ENCODE measurements around the gene GTF3A. TPM values are rescaled to one million over a fixed set of nuclear protein-coding genes. Genes with fewer than 3 reads are reported as not detected.

The GTF3A gene
- total and polyA plus RNA-seq, 9 of the 15 experiments (the other 6 are each of a cell fraction or from before 2014, with no cell fraction given) = 47.5 to 303 (median 174) TPM

- DNase-seq (ENCODE audit: extremely low read depth in 1 of 4, low spot score in 3 of 4) (peak in 1 of 4 experiments; percentile 17), ATAC-seq (peak; percentile 37; the same call in 2 of the 3 replicates), FAIRE-seq (no peak)
- no peak for TF ChIP-seq GTF2A2 (tag; IDR thresholded peaks at IDR 0.05)
- TF ChIP-seq ERF (CRISPR knock-in tag; IDR thresholded peaks at IDR 0.05) = no peak
- no peak for TF ChIP-seq RAD51 (IDR thresholded peaks at IDR 0.05; ENCODE audit: borderline replicate concordance, low read depth)
- TF ChIP-seq ZNF134 (CRISPR knock-in tag; conservative IDR thresholded peaks at IDR 0.05) = no peak
- no peak for TF ChIP-seq KLF13 (tag; IDR thresholded peaks at IDR 0.05; ENCODE audit: borderline replicate concordance, low read depth)
- TF ChIP-seq PREB (CRISPR knock-in tag; IDR thresholded peaks at IDR 0.05) = no peak
- no peak for TF ChIP-seq MAFF (IDR thresholded peaks at IDR 0.05; ENCODE audit: low read length)
- TF ChIP-seq, protein P1, sequence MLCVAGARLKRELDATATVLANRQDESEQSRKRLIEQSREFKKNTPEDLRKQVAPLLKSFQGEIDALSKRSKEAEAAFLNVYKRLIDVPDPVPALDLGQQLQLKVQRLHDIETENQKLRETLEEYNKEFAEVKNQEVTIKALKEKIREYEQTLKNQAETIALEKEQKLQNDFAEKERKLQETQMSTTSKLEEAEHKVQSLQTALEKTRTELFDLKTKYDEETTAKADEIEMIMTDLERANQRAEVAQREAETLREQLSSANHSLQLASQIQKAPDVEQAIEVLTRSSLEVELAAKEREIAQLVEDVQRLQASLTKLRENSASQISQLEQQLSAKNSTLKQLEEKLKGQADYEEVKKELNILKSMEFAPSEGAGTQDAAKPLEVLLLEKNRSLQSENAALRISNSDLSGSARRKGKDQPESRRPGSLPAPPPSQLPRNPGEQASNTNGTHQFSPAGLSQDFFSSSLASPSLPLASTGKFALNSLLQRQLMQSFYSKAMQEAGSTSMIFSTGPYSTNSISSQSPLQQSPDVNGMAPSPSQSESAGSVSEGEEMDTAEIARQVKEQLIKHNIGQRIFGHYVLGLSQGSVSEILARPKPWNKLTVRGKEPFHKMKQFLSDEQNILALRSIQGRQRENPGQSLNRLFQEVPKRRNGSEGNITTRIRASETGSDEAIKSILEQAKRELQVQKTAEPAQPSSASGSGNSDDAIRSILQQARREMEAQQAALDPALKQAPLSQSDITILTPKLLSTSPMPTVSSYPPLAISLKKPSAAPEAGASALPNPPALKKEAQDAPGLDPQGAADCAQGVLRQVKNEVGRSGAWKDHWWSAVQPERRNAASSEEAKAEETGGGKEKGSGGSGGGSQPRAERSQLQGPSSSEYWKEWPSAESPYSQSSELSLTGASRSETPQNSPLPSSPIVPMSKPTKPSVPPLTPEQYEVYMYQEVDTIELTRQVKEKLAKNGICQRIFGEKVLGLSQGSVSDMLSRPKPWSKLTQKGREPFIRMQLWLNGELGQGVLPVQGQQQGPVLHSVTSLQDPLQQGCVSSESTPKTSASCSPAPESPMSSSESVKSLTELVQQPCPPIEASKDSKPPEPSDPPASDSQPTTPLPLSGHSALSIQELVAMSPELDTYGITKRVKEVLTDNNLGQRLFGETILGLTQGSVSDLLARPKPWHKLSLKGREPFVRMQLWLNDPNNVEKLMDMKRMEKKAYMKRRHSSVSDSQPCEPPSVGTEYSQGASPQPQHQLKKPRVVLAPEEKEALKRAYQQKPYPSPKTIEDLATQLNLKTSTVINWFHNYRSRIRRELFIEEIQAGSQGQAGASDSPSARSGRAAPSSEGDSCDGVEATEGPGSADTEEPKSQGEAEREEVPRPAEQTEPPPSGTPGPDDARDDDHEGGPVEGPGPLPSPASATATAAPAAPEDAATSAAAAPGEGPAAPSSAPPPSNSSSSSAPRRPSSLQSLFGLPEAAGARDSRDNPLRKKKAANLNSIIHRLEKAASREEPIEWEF (CRISPR knock-in tag; IDR thresholded peaks at IDR 0.05) = no peak
- ChIA-PET POLR2A (interaction anchor here (1.0 to 1.2 kb wide), 2 partner anchors 11 to 23 kb away, joined by 3 read pairs; no protein-coding TSS in a partner anchor), CTCF (ENCODE audit: low intra/inter-chr PET ratio) (interaction anchor here (1.4 kb wide), 1 partner anchor 421 kb away, joined by 7 read pairs; no protein-coding TSS in a partner anchor)
- 4% methylated on average over 5 of the region's 5 CpGs for WGBS (ENCODE audit: insufficient coverage, low coverage, missing lambda C conversion rate)
- intact Hi-C loops (cut with micrococcal nuclease) (no loop called here), in situ Hi-C loops (cut with MboI) (no loop called here)
- Histone ChIP-seq H3K4me2 (ENCODE audit: insufficient read depth, low read length) (no peak overlapping the region), H3K79me2 (ENCODE audit: control insufficient read depth, insufficient read depth, low read length) (no peaks in the 10 kb centered on the region), H3K4me3 (no peak overlapping the region), H3K36me3 (ENCODE audit: control insufficient read depth, insufficient read depth, low read length) (no peaks in the 10 kb centered on the region), H3K9me3 (replicated peaks; ENCODE audit: control insufficient read depth, insufficient read depth, low read depth, low read length) (no peaks in the 10 kb centered on the region), H3K9me1 (ENCODE audit: control insufficient read depth, insufficient read depth, low read length) (no peaks in the 10 kb centered on the region), H2AFZ (ENCODE audit: low read depth, low read length) (no peak overlapping the region), H4K20me1 (replicated peaks; ENCODE audit: control insufficient read depth, insufficient read depth, low read length) (no peaks in the 10 kb centered on the region), H3K27ac (ENCODE audit: extremely low read depth, low read depth, low read length) (no peak overlapping the region), H3K9ac (ENCODE audit: insufficient read depth in 1 of 2, low read depth in 2 of 2, low read length in 2 of 2) (no peak overlapping the region), H3K4me1 (replicated peaks in 1 of 2; ENCODE audit: control insufficient read depth in 2 of 2, insufficient read depth in 2 of 2, low read length in 2 of 2) (no peaks in the 10 kb centered on the region), H3K27me3 (ENCODE audit: control insufficient read depth in 2 of 2, insufficient read depth in 2 of 2, low read length in 2 of 2) (peaks cover 4 to 34% of the 10 kb centered on the region in 2 experiments; a peak in 4 of 5 replicates)
- BruUV-seq (replicated peaks) = no TSS peak
These were observed 18.8 kb upstream of the GTF3A start for GRCh38 chr13:27405546-27406134.

All from K562 (cell line).